NOMO-1 (cell line): ENCODE measurements around the gene AKAP13.
"Not testable (repeated sequence)": the region's sequence is repeated elsewhere in the genome, so short reads cannot be mapped to it uniquely, and the experiment has no call there.

Source experiments
- DNase-seq, 2 experiments: peaks; one replicate each; lab custom pipeline; 2025; ENCODE audit not compliant: unreplicated experiment in 2 of 2; lab: John Stamatoyannopoulos, UW

AKAP13 gene

GRCh38 chr15:85380217-85380811, at the start of gene AKAP13:
Gene AKAP13, plus strand, starts transcription at chr15:85380603. Its CDS starts 105,118 bp downstream, at chr15:85485721.
- DNase-seq, result peak; percentile 92 to 97

GRCh38 chr15:85330901-85331588, 49.4 kb upstream of the AKAP13 start:
- DNase-seq, result peak; percentile 50 to 76

- no peak for DNase-seq
Measured at GRCh38 chr15:85331655-85332285, 48.6 kb upstream of the AKAP13 start.

GRCh38 chr15:85333132-85333831, 47.1 kb upstream of the AKAP13 start:
- no peak for DNase-seq

GRCh38 chr15:85334241-85334640, 46.2 kb upstream of the AKAP13 start:
- no peak for DNase-seq

- no peak for DNase-seq
Measured at GRCh38 chr15:85335193-85335942, 45.0 kb upstream of the AKAP13 start.

- DNase-seq, result no peak
Measured at GRCh38 chr15:85336880-85337279, 43.5 kb upstream of the AKAP13 start.

GRCh38 chr15:85337425-85338074, 42.9 kb upstream of the AKAP13 start:
- DNase-seq, result no peak

- no peak for DNase-seq
Measured at GRCh38 chr15:85340321-85340665, 40.1 kb upstream of the AKAP13 start.

GRCh38 chr15:85340852-85341251, 39.6 kb upstream of the AKAP13 start:
- no peak for DNase-seq

GRCh38 chr15:85342163-85342562, 38.2 kb upstream of the AKAP13 start:
- DNase-seq, result not testable (repeated sequence)

GRCh38 chr15:85343443-85343842, 37.0 kb upstream of the AKAP13 start:
- DNase-seq, result peak in 1 of 2 experiments; percentile 34

GRCh38 chr15:85344241-85344640, 36.2 kb upstream of the AKAP13 start:
- DNase-seq, result not testable (repeated sequence)

- DNase-seq, result not testable (repeated sequence)
Measured at GRCh38 chr15:85344653-85345114, 35.7 kb upstream of the AKAP13 start.

GRCh38 chr15:85345196-85345918, 35.0 kb upstream of the AKAP13 start:
- DNase-seq, result not testable (repeated sequence)

- not testable (repeated sequence) for DNase-seq
Measured at GRCh38 chr15:85346462-85347084, 33.8 kb upstream of the AKAP13 start.

GRCh38 chr15:85347264-85348047, 32.9 kb upstream of the AKAP13 start:
- not testable (repeated sequence) for DNase-seq
